HG02588 (cell line): ENCODE results near the gene UPF2.
"Not testable (repeated sequence)": the region's sequence is repeated elsewhere in the genome, so short reads cannot be mapped to it uniquely, and the experiment has no call there.

Source experiments
- ATAC-seq: cut with Tn5 transposase; IDR thresholded peaks from one replicate; pipeline ENCODE4 v1.9.1; 2021; ENCODE audit warnings: mild to moderate bottlenecking, moderate library complexity; ENCODE audit not compliant: unreplicated experiment

Gene UPF2

DNA sequence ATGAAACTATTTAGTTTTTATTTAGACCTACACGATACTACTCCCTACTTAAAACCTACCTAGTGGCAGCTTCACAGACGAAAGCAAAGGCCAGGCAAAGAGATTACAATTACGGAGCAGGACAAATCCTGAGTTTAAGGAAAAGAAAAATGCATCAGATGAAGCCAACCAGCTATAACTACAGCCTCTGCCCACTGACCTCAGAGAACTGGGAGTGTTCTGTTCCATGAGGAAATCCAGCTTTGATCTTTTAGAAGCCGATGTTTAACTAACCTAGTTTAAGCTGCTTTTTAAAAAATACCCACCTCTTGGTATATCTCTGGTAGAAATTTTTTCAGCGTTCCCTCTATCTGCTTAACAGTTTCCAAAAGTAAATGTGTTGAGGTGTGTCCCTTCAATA lies 3.0 kb upstream of the UPF2 start:
- no peak for ATAC-seq

DNA sequence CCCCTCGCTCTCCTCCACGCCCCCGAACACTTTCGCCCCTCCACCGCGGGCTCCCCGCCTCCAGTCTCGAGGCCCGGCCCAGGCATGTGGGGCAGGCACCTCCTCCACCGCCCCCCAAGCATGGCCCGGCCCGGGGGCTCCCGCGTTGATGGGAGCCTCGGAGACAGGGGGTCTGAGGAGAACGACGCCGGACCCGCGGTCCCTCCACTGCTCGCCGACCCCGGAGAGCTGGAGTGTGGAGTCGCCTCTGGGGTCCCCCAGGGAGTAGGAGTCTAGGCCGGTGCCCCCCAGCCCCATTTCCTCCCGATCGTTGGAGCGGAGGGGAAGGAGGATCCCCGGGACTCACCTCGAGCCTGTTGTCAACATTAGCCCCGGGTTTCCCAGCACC lies 206 bp downstream of the UPF2 start:
- peak; percentile 16 for ATAC-seq

- ATAC-seq: no peak
Measured at GRCh38 chr10:12041766-12042408, 722 bp downstream of the UPF2 start.

- ATAC-seq: no peak
Measured at GRCh38 chr10:12036073-12036655, 6.4 kb downstream of the UPF2 start.

- ATAC-seq: no peak
Measured at GRCh38 chr10:12031404-12031803, 11.2 kb downstream of the UPF2 start.

DNA sequence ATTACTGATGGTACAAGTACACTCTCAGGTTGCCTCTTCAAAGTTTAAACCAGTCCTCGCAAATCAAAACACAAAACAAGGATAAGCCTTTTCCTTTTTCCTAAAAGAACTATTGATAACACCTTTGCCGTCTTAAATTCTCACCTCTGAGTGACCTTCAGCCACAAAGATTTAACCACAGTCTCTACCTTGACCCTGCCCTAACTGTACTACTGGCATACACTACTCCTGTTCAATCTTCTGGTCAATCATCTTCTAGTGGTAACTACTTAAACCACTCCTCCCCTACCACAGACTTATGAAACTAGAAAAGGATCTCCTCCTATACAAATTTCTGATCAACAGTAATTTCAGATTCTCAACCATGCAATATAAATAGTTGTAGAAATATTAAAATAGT lies 15.1 kb downstream of the UPF2 start:
- peak; percentile 91 for ATAC-seq

GRCh38 chr10:12025591-12025990 lies 17.0 kb downstream of the UPF2 start:
- ATAC-seq: no peak

- no peak for ATAC-seq
Measured at GRCh38 chr10:12022580-12023257, 19.9 kb downstream of the UPF2 start.

DNA sequence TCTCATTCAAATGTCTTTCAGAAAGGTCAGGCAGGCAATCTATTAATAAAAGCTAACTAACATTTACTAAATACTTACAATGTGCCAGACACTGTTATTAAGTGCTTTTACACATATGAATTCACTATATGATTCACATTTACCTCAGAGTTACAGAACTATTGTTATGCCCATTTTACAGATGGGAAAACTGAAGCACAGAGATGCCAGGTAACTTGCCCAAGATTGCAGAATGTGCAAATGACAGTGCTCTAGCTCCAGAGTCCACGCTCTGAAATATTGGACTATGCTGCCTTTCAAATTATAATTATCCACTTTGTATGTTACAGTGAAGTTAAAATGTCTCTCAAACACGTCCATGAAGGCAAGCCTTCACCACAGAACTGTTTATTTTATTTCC lies 22.0 kb downstream of the UPF2 start:
- no peak for ATAC-seq

- no peak for ATAC-seq
Measured at GRCh38 chr10:12019283-12019971, 23.2 kb downstream of the UPF2 start.

GRCh38 chr10:12018438-12019282 lies 23.9 kb downstream of the UPF2 start:
- ATAC-seq: no peak

GRCh38 chr10:12013926-12014325 lies 28.7 kb downstream of the UPF2 start:
- no peak for ATAC-seq

- not testable (repeated sequence) for ATAC-seq
Measured at GRCh38 chr10:12013391-12013790, 29.2 kb downstream of the UPF2 start.

DNA sequence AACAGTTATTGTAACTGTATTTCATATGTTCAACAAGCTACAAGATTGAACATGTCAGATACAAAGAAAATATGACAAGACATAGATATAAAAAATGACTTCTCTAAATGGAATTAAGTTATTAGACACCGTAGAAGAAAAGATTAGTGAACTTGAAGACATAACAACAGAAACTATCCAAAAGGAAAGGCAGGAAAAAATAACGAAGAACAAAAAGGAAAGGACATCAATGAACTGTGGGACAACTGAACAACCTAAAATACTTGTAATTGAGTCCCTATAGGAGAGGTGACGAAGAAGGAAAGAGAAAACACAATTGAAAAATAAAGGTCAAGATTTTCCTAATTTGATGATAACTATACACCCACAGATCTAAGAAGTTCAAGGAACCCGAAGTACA lies 32.3 kb downstream of the UPF2 start:
- ATAC-seq: no peak

- ATAC-seq: not testable (repeated sequence)
Measured at GRCh38 chr10:12008842-12009241, 33.8 kb downstream of the UPF2 start.

- no peak for ATAC-seq
Measured at GRCh38 chr10:12006671-12007070, 35.9 kb downstream of the UPF2 start.

GRCh38 chr10:11993834-11994468 lies 48.7 kb downstream of the UPF2 start:
- no peak for ATAC-seq

DNA sequence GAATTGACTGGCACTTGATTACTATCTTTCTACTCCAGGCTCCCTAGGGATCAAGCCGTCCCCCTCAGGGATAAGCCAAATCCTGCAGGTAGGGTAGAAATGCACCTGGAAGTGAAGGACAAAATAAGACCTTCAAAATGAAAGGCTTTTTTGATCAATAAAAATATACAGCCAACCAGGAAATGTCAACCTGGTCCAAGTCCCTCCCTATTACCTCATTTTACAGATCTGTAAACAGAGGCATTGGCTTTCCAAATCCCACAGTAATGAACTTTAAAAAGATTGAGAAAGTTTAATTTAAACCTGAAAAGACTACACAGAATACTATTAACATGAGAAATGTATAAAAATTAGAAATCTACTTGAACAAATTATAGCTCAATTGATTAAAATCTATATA lies 53.7 kb downstream of the UPF2 start:
- no peak for ATAC-seq

DNA sequence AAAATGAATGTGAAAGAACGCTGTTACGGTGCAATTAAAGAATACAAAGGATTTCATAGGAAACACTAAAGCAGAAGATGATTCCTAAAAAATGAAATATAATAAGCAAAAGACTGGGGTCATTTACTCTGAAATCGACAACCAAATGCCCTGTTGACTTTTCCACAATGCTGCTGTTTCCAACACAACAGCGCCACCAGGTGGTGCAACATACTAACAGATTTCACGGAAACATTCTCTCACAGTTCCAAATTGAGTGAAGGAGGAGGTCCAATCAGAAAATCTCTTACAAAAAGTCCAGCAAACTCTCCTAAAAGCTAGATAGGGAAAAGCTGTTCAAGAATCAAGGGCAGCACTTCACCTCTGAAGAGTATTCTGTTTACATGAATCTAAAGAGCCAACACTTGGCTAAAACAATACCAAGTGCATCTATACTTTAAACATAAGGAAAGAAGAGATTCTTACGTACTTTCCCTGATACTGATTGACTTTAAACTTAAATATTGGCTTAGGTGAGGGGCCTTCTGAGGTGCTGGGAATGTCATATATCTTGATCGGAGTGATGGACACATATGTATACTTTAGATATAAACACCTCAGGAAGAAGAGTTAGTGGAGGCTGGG lies 55.9 kb downstream of the UPF2 start:
- ATAC-seq: no peak

DNA sequence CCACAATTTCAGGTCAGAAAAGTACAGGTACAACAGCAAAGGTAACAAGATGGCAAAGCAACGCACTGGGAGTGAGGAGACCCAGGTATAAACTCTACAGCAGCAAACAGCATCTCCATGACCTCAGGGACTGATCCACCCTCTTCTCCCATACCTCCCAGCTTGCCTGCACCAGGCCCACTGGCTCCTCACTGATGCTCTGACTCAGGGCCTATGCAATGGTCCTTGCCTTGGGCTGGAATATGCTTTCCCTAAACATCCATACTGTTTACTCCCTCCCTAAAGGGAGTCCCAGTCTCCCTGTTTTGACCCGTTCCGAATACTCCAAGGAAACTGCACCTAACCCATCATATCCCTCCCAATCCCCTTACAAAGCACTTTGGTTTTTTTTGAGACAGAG lies 60.4 kb downstream of the UPF2 start:
- no peak for ATAC-seq
